NCI-H2081 (cell line): ENCODE data around the gene TMEM181.
"Not testable (repeated sequence)": the region's sequence is repeated elsewhere in the genome, so short reads cannot be mapped to it uniquely, and the experiment has no call there.

Source experiments
- DNase-seq, 2 experiments: peaks; one replicate each; lab custom pipeline; 2025; lab: John Stamatoyannopoulos, UW

TMEM181 gene

GRCh38 chr6:158639056-158639455 lies 79.2 kb downstream of the TMEM181 start:
- DNase-seq = no peak

GRCh38 chr6:158640519-158640918 lies 80.6 kb downstream of the TMEM181 start:
- DNase-seq = no peak

GRCh38 chr6:158642097-158642601 lies 82.3 kb downstream of the TMEM181 start:
- no peak for DNase-seq

- no peak for DNase-seq
Observed at GRCh38 chr6:158643836-158644230, 83.9 kb downstream of the TMEM181 start.

- DNase-seq = peak; percentile 80 to 86
Observed at GRCh38 chr6:158644231-158645063, 84.6 kb downstream of the TMEM181 start, which contains the start of gene DYNLT1. DYNLT1 (minus strand) TSS chr6:158644743; CDS start chr6:158644708, 35 bp downstream.

- DNase-seq = no peak
Observed at GRCh38 chr6:158645064-158646022, 85.5 kb downstream of the TMEM181 start.

GRCh38 chr6:158646023-158646910 lies 86.4 kb downstream of the TMEM181 start:
- no peak for DNase-seq

GRCh38 chr6:158647501-158647900 lies 87.6 kb downstream of the TMEM181 start:
- no peak for DNase-seq

- no peak for DNase-seq
Observed at GRCh38 chr6:158648682-158649131, 88.8 kb downstream of the TMEM181 start.

GRCh38 chr6:158649289-158650143 lies 89.6 kb downstream of the TMEM181 start, which contains the start of gene SYTL3:
SYTL3 (plus strand) TSS chr6:158650054; CDS start chr6:158663269, 13,215 bp downstream.
- DNase-seq = no peak

GRCh38 chr6:158651981-158652737 lies 92.3 kb downstream of the TMEM181 start:
- not testable (repeated sequence) for DNase-seq

GRCh38 chr6:158653577-158654354 lies 93.9 kb downstream of the TMEM181 start:
- no peak for DNase-seq

GRCh38 chr6:158654498-158654897 lies 94.6 kb downstream of the TMEM181 start:
- DNase-seq = no peak

- DNase-seq = no peak
Observed at GRCh38 chr6:158654960-158655489, 95.1 kb downstream of the TMEM181 start.

- no peak for DNase-seq
Observed at GRCh38 chr6:158655569-158656450, 95.9 kb downstream of the TMEM181 start.

- DNase-seq = not testable (repeated sequence)
Observed at GRCh38 chr6:158656986-158657385, 97.1 kb downstream of the TMEM181 start.

- DNase-seq = peak; percentile 53 to 81
Observed at GRCh38 chr6:158660333-158660754, 100.5 kb downstream of the TMEM181 start.
